GM19467 (cell line): ENCODE data around the gene GALNT2.

Source experiments
- ATAC-seq: cut with Tn5 transposase; IDR thresholded peaks from one replicate; pipeline ENCODE4 v1.9.1; 2021; ENCODE audit warnings: mild to moderate bottlenecking, moderate library complexity; ENCODE audit not compliant: unreplicated experiment

Gene GALNT2

DNA sequence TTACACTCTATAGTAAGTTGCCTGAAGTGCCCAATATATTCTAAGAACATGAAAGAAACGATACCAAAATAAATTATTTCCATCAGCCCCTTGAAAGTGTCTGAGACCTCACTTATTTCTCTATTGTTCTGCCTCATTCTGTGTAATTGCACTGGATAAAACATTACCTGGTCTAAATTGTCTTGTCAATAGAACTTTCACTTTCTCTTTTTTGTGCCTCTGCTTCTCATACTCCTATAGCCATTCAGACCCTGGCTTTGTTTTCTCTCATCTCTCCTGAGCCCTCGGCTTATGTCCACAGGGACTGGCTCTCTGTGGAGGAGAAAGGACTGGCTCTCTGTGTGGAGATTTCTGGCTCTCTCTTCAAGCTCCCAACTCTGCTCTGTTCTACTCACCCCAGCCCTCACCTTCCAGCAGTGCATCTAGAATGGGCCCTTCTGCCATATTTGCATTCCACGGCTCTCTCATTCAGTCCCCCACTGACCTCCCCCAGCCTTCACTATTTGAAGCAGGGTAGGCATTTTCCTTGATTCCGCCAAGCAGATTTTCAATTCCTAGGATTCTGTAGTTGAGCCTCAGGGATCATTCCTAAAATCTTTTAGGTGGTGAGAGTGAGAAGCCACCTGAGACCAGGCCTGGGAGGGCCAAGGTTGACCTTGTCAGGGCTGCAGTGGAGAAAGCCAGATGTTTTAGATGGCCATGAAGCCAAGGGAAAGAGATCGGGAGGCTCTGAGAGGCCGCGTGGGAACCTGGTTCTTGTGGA is 15.9 kb upstream of the GALNT2 start:
- no peak for ATAC-seq

DNA sequence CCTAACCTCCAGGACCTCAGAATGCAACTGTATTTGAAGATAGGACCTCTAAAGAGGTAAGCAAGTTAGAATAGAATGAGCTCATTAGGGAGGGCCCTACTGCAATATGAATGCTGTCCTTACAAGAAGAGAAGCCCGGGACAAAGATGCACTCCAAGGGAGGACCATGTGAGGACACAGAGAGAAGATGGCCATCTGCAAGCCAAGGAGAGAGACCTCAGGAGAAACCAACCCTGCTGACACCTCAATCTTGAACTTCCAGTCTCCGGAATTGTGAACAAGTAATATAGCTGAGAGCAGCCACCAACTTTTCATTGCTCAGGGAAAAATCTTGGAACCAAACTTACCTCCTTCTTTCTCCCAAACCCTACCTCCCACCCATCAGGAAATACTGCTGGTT is 15.0 kb upstream of the GALNT2 start:
- no peak for ATAC-seq

DNA sequence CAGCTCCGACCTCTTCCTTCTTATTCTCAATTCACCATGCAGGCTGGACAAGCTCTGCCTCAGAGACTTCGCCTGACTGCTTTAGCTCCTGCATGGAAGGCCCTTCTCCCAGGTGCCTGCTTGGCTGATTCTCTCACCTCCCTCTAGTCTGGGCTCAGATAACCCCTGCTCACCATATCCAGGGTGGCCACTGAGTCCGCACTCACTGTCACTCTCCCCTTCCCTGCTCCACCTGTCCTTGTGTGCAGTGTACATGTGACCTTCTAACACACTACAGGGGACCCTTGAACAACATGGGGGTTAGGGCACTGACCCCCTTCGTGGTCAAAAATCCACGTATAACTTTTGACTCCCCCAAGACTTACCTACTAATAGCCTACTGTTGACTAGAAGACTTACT is 14.4 kb upstream of the GALNT2 start:
- ATAC-seq, result no peak

DNA sequence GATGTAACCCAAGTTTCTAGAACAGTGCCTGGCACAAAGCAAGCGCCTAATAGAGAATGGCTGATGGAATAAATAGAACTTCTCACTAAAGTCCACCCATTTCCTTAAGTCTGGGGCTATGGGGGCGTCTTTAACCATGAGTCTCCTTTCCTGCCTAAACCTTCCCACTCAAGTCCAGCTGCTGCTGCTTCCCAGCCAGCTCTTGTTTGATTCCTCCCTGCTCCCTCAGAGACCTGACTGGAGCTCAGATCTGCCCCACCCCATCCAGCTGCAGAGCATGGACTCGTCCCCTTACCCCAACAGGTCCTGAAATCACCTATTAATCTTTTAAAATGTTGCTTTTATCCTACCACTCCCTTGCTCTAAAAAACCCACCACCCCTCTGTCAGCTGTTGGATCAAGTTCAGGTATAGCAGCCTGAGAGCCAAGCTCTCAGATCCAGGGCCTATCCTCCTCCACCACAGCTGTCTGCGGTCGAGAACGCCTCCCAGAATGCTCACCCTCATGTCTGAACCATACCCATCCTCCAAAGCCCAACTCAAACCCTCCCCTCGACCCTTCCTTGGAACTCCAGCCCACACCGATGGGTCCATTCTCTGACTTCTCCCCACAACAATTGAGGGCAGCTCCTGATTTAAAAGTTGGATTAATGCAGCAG is 12.8 kb upstream of the GALNT2 start:
- no peak for ATAC-seq

DNA sequence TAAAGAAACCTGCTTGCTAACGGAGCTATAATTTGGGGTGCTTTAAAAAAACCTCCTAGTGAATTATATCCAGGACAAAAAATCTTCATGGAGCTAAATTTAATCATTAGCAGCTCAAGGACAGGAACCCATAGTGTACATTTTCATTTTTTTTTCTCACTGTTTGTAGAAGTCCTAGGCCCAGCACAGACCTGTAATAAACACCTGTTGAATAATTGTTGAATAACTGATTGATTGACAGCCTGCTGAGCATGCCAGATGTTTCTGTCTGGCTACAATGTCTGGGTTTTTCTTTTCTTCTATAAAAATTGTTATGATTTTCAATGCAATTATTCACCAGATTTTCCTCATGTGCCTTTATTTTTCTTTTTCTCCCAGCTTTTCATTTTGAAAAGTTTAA is 10.9 kb upstream of the GALNT2 start:
- ATAC-seq, result no peak

DNA sequence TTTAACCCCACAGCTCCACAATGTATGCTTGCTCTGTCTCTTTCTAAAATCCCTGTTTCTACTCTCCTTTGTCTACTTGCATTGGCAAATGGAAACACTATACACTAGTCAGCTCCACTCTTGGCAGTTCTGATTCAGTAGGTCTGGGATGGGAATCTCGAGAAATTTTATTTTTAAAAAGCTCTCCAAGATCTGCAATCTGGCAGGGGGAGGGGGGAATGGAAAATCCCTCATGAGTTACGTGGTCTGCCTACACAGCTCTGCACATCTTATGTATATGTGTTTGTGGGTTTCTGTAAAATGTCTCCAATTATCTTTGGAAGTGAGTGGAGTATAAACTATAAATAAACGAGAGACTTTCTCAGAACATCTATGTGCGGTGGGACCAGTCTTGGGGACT is 9.9 kb upstream of the GALNT2 start:
- no peak for ATAC-seq

DNA sequence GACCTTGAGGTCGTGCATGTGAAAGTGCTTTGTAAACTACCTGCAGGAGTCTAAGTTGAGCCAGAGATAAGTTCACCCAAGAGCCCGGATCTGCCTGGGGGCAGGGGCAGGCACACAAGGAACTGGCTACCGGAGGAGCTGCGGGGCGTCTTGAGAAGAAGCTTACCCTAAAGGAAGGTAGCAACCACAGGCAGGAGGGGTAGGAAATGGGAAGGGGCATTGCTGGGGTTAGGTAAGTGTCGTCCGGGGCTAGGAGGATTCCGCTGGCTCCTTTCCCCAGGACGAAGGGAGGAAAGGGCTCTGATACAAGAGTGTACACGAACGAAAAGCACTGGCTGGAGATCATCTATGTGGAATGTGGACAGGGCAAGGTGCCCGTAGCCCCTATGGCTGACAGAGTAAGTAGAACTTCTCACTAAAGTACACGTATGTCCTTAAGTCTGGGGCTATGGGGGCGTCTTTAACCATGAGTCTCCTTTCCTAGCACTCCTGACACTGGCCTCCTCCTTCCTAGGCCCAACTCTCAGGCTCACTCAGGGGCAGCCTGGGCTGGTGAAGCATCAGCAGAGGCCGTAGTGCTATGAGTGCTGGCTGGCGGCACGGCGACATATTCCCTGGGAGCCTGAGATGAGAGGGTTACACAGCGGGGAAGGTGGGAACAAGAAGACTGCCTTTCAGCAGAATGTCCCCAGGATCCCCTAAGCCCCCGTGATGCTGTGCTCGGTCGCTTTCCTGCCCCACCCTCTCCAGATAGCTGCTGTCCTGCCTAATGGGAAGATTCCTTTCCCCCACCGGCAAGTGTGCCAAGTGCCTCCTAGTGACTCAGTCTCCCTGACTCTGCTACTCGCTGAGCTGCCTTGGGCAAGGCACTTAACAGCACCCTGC is 9.1 kb upstream of the GALNT2 start:
- ATAC-seq, result no peak

DNA sequence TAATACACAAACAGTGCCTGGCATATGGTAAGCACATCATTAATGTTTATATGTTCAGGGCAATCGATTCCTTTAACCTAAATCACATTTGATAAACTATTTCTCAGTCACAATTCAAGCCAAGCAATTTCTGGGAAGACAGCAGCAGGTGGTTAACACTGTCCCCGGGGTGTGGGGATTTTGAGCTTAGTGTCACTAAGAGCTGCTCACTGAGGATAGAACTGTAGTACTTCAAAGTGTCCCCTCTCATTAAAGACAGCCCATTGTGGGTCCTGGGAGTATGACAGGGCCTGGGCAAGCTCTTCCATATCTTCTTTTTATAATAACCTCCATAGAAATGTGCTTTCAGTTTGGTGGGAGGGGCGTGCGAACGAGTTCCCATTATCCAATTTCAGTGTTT is 8.4 kb upstream of the GALNT2 start:
- ATAC-seq, result no peak

DNA sequence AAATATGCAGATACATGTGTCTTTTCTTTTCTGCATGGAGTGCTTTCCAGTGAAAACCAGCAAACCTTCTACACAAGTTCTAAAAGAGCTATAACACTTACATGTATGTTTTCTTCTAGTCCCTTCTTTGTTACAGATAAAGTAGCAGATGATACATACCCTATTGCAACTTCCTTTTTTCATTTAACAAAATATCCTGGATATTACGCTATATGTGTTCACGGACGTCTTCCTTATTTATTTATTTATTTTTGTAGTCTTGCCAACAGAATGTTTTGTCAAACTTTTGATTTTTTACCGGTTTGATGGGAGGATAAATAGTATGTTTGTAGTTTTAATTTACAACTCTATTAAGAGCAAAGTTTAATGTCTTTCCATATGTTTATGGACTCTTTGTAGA is 5.2 kb upstream of the GALNT2 start:
- ATAC-seq, result no peak

DNA sequence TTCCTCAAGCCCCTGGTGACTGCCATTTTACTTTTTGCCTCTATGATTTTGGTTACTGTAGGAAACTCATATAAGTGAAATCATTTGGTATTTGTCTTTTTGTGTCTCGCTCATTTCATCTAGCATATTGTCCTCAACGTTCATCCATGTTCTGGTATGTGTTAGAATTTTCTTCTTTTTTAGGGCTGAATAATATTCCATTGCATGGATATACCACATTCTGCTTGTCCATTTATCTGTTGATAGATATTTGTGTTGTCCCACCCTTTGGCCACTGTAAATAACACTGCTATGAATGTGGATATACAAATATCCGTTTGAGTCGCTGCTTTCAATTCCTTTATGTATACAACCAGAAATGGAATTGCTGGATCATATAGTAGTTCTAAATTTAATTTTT is 4.5 kb upstream of the GALNT2 start:
- ATAC-seq, result no peak

DNA sequence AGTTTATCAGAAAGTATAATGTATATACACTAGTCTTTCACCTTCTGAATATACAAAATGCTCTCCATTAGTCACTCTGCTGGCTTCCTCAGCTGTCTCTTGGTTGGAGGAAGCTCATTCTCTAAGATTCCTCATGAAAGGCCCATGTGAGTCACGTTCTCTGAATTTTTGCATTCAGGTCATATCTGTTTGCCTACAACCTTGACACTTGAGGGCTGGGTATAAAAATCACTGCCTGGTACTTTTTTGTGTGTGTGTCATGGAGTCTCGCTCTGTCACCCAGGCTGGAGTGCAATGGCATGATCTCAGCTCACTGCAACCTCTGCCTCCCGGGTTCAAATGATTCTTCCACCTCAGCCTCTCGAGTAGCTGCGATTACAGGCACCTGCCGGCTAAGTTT is 2.8 kb upstream of the GALNT2 start:
- no peak for ATAC-seq

DNA sequence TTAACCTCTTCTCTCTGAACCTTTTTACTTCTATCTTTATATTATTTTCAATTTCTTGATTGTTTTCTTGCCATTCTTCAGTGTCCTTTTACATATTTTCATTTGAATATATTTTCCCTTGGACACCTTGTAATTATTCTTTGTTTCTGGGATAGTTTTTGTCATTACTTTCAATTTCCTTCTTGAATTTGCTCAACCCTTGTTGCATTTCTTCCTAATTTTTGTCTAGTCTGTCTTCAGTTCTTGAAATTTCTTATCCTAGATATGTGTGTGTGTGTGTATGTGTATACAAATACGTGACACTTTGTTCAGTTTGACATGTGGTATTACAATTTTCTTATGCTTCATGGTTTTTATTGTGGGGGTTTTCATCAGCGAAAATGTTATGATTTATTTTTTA is 1.9 kb upstream of the GALNT2 start:
- ATAC-seq, result no peak

DNA sequence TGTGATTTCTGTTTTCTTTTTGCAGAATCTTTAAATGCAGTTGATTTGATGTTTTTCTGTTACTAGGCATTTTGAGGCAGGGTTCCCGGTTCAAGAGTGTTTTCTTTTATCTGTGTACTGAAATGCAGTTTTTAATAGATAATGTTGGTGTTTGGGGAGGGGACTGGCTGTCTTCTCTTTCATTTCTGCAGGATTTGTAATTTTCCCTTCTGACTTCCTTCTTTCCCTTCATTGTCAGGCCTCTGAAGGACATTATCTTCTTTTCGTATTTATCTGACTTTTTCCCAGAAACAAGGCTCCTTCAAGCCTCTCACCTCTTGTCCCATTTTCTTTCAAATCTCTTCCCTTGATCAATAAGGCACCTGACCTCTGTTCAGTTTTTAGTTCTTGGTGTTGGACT is 1.5 kb upstream of the GALNT2 start:
- ATAC-seq, result no peak

DNA sequence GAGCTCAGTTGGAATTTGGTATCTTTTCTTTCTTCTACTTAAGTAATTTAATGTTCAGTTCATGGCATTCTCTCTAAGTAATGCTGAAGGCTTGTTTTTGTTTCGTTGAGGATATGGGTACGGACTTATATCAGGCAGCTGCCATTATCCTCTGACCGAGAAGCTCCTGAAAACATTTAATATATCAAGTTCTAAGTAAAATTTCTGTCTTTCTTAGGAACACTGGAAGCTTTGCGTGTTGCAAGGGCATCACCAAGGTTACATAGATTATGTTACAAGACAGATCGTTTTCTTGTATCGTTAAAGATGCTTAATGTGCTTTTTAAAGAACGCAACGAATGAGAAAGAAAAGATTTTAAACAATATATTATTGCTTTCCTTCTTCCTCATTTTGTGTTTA is 1.0 kb upstream of the GALNT2 start:
- no peak for ATAC-seq

DNA sequence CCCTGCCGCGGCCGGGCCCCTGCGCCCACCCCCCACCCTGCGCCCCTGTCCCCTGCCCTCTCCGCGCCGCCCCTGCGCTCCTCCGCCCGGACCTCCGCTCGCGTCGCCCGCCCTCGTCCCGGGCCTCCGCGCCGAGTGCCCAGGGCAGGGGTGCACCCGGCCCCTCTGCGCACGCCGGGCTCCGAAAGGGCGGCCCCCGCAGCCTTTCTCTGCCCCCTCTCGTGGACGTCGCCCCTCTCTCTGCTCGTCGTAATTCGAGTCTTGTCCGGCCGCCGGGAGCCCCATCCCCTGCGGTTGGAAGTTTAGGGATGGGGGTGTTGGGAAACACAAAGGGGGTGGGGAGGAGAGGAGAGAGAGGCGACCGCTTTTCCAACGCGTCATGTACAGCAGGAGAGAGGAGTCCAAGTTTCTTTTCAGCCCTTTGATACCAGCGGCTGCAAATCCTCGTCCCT is 407 bp downstream of the GALNT2 start:
- peak; percentile 29 for ATAC-seq

DNA sequence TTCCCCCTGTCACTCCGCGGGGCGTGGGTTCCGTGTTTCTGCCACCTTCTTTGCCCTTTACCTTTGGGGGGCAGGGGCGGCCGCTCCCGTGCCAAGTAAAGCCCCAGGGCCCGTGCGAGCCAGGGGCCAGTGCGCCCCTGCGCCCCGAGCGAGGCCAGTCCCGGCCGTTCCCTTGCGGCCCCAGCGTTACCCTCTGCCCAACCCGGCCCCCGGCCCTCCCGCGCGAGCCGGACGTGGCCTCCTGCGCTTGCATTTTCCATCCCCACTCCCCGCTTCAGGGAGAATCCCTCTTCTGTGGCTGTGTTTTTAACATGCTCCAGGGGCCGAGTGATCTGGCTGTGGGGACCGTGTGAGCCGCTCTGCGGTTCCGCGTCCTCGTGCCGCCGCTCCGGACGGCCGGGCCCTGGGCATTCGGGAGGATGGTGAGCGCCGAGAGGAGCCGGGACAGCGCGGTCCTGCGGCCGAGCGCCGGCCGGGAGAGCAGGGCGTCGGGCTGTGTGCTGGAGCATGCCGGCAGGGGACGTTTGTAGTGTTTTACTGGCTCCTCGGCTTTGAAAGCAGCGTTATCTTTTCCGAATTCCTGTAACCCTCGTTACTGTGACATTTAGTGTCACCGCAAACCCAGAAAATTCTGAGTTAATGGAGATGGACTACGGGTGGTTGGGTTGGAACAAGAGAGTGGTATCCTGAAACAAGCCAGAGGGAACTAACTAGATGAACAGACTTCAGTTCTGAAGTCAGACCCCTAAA is 1.0 kb downstream of the GALNT2 start:
- ATAC-seq, result no peak

DNA sequence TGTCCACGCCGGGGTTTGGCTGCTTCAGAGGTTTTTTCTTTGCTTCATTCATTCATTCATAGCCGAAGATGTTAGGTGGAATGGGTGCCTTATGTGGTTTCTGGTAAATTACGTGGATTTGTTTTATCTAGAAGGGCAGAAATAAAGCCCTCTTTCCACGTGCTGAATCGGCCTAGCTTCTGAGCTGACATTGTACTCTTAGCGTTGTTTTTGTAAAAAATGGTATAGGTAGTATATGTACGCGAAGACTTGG is 1.5 kb downstream of the GALNT2 start:
- no peak for ATAC-seq

DNA sequence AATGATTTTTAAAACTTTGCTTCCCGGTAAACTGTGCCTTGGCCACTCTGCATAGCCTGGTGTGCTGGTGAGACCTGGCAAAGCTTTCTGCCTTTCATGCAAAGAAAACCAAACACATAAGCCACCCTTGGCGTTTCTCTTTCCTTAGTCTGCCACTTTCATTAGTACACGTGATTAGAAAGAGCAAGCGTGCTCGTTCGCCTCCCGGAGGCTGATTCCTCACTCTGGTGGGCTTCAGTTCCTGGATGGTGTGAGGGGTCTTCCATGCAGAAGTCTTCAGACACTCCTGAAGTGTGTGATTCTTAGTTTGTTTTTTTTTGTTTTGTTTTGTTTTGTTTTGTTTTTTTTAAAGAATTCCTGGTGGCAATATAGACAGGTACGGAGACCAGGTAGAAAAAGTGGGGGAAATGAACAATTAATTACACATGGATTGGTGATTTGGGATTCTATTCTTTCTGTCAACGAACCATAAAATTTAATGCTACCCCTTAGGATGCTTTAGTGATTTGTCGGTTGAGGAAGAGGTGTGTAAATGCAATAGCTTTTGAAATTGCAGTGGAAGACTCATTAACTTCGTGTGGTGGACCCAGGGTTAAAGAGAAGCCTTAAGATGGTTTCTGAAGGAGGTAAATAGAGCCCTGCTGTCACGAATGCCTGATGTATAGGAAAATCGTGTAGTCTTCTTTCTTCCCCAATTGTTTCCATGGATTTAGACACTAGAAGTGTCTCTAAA is 2.1 kb downstream of the GALNT2 start:
- no peak for ATAC-seq

DNA sequence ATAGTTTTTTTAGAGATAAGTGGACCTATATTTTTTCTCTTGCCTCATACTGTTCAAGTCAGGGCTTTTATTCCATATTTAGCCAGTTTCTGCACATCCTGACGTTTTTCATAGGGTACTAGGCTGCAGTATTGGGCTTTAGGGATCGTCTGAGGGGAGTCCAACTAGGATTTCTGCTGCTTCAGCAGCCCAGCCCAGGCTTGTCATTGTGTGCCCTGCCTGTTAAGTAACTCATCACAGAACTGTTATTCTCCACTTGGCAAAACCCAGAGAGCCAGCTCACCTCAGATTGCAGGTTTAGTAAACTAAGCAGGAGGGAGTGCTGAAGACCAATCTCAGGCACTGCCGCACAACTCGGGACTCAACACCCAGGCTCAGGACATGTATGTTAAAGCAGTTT is 2.8 kb downstream of the GALNT2 start:
- no peak for ATAC-seq

DNA sequence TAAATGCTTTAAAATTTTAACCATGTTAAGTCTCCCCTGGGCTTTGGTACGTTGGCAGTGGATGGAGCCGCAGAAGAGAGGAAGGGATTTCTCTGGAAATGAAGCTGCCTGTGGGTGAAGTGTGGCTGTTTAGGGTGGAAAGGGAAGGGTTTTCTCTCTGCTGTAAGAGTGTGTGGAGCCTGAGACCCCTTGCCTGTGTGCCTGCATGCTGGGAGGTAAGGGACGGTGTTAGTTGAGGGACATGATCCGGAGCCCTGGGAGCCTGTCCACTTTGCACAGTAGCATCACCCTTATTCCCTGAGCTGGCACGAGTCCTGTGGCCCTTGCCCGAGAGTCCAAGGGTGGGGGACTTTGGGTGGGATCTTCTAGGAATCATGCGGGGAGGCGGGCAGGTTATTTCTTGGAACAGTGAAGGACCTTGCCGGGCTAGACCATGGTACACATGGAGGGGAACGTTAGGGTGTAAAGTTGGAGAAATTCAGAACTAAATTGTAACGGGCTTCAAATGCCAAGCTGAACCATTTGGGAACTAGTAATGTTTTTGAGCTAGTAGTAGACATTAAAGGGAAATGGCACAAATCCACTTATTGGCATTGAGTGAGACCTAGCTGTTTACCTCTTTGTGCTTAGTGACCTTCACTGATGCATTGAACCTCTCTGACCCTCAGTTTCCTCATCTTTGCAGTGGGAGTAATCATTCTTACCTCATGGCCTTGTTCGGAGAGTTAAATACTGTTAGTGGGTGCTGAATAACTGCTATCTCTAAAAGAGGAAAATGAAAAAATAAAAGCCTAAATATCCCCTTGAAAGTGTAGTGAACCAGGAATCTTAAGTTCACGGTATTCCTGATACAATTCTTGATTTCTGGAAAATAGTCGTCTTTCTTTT is 3.5 kb downstream of the GALNT2 start:
- ATAC-seq, result no peak
